Keratinocyte (primary cell): Measurements from ENCODE around the gene ENKD1. TPM values are rescaled to one million over a fixed set of nuclear protein-coding genes. Genes with fewer than 3 reads are reported as not detected.

Source experiments
- DNase-seq: peaks from one replicate; pipeline ENCODE4 v3.0.0-alpha.2; 2011; ENCODE audit warnings: low read depth, missing footprints, low spot score
- FAIRE-seq: peaks from 2 replicates; lab custom pipeline; 2011; peaks lifted over from hg19 to GRCh38; lab: Jason Lieb, UNC
- H2AFZ ChIP-seq: 2 replicates; pipeline ENCODE4 v1.6.0; 2012; ENCODE audit warnings: low read length, control low read depth, inconsistent platforms; ENCODE audit not compliant: control insufficient read depth
- H3K27ac ChIP-seq: 2 replicates; pipeline ENCODE4 v1.5.1; 2011; ENCODE audit warnings: low read length; ENCODE audit not compliant: control insufficient read depth, insufficient read depth
- H3K27me3 ChIP-seq: 3 replicates; pipeline ENCODE4 v1.6.0; 2011; ENCODE audit warnings: low read length; ENCODE audit not compliant: control insufficient read depth, insufficient read depth; ENCODE audit errors: extremely low read depth
- H3K36me3 ChIP-seq, 2 experiments: 2 replicates in 1 of 2; 3 replicates in 1 of 2; pipeline ENCODE4 v1.5.1; 2011; ENCODE audit warnings: low read length in 2 of 2, mild to moderate bottlenecking in 1 of 2; ENCODE audit not compliant: control insufficient read depth in 2 of 2, insufficient read depth in 2 of 2; ENCODE audit errors: extremely low read depth in 1 of 2
- H3K4me1 ChIP-seq: 3 replicates; pipeline ENCODE4 v1.5.1; 2011; ENCODE audit warnings: low read length; ENCODE audit not compliant: control insufficient read depth, insufficient read depth; ENCODE audit errors: extremely low read depth
- H3K4me2 ChIP-seq: 3 replicates; pipeline ENCODE4 v1.6.0; 2011; ENCODE audit warnings: low read depth, low read length; ENCODE audit not compliant: control insufficient read depth, insufficient read depth; ENCODE audit errors: extremely low read depth
- H3K4me3 ChIP-seq, 3 experiments: fragments of 200-600 bp in 1 of 3; sonication (generic) in 1 of 3; 2 replicates in 2 of 3; 3 replicates in 1 of 3; pipeline ENCODE4 v1.5.1; 2011 to 2016; ENCODE audit warnings: low read length in 3 of 3, mild to moderate bottlenecking in 3 of 3, control low read depth in 2 of 3, inconsistent platforms in 1 of 3, low read depth in 1 of 3, mixed read lengths in 1 of 3, mixed run types in 1 of 3, moderate library complexity in 1 of 3; ENCODE audit not compliant: control insufficient read depth in 2 of 3, insufficient read depth in 2 of 3; ENCODE audit errors: extremely low read depth in 1 of 3
- H3K79me2 ChIP-seq: 2 replicates; pipeline ENCODE4 v1.6.0; 2012; ENCODE audit warnings: low read length; ENCODE audit not compliant: control insufficient read depth, insufficient read depth
- H3K9ac ChIP-seq: 3 replicates; pipeline ENCODE4 v1.6.0; 2011; ENCODE audit warnings: low read length; ENCODE audit not compliant: control insufficient read depth, insufficient read depth; ENCODE audit errors: extremely low read depth
- H3K9me1 ChIP-seq: 3 replicates; pipeline ENCODE4 v1.6.0; 2011; ENCODE audit warnings: low read length; ENCODE audit not compliant: control insufficient read depth, insufficient read depth; ENCODE audit errors: extremely low read depth
- H3K9me3 ChIP-seq: 2 replicates; pipeline ENCODE4 v1.5.1; 2012; ENCODE audit warnings: low read depth, low read length; ENCODE audit not compliant: control insufficient read depth
- H4K20me1 ChIP-seq: 3 replicates; pipeline ENCODE4 v1.6.0; 2011; ENCODE audit warnings: low read length; ENCODE audit not compliant: control insufficient read depth, insufficient read depth; ENCODE audit errors: extremely low read depth
- EZH2 ChIP-seq: IDR thresholded peaks from one replicate; pipeline ENCODE4 v1.6.1; 2012; ENCODE audit warnings: inconsistent platforms, mild to moderate bottlenecking, low read length, moderate library complexity
- dilution Hi-C: fragments of 300-500 bp; cut with MboI; formaldehyde crosslinking; loops from one replicate; pipeline ENCODE4 v1.7.0; 2020; ENCODE audit warnings: low sequenced_read_pairs; ENCODE audit not compliant: extremely low pct_ligation_motif_present
- polyA plus RNA-seq, 5 experiments: library from polyadenylated mRNA; depleted of rRNA in 3 of 5; stranded (reverse) in 3 of 5; stranded (forward) in 1 of 5; unstranded in 1 of 5; fragments of >200 nt; gene quantifications; 1 replicate in 1 of 5; 2 replicates in 3 of 5; 3 replicates in 1 of 5; pipeline versions ENCODE4 v1.2.1 to v1.2.3, GENCODE V29; 2011 to 2012; ENCODE audit warnings: missing spikeins in 2 of 5, low read depth in 1 of 5, low replicate concordance in 1 of 5
- TF ChIP-seq, protein P1 (sequence below), 3 experiments: IDR thresholded peaks in 1 of 3; conservative IDR thresholded peaks in 1 of 3; optimal IDR thresholded peaks in 1 of 3; 2 replicates in 2 of 3; 3 replicates in 1 of 3; pipeline versions ENCODE3 to v1.5.1; 2011; ENCODE audit warnings: low read length in 3 of 3, mild to moderate bottlenecking in 3 of 3, moderate library complexity in 2 of 3, control low read depth in 1 of 3, inconsistent platforms in 1 of 3; ENCODE audit not compliant: insufficient read depth in 2 of 3; ENCODE audit errors: extremely low read depth in 1 of 3

Gene ENKD1
- polyA plus RNA-seq, 1 donor (not counting 4 experiments of a cell fraction or from before 2014, with no cell fraction given), result 4.4 TPM

DNA sequence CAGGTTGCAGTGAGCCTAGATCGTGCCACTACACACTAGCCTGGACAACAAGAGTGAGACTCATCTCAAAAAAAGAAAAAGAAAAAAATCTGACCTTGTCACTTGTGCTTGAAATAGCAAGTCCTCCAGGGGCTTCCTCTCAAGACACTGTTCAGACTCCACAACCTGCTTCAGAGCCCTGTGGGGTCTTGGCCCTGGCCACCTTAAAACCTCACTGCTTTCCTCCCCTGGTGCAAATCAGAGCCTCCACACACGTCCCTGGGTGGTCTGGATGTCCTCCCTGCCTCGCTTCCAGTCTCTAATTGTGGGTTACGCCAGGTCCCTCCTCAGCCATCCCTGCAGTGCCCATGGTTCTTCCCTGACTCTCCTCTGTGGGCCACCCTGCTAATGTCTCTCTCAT is 11.2 kb downstream of the ENKD1 start:
- Histone ChIP-seq H3K27me3 (peaks cover 47% of the 10 kb centered on the region), H3K79me2 (peaks cover 12% of the 10 kb centered on the region), H2AFZ (no peak overlapping the region), H3K4me1 (peaks cover 6% of the 10 kb centered on the region), H3K9ac (no peak overlapping the region), H3K4me3 (no peak overlapping the region), H3K9me1 (no peaks in the 10 kb centered on the region), H3K4me2 (no peak overlapping the region), H3K9me3 (no peaks in the 10 kb centered on the region), H4K20me1 (peaks cover 2% of the 10 kb centered on the region), H3K27ac (no peak overlapping the region), H3K36me3 (peaks cover 0 to 4% of the 10 kb centered on the region in 2 experiments)
- dilution Hi-C loops, result no loop called here
- DNase-seq, result no peak
- no peak for FAIRE-seq
- TF ChIP-seq, protein P1, sequence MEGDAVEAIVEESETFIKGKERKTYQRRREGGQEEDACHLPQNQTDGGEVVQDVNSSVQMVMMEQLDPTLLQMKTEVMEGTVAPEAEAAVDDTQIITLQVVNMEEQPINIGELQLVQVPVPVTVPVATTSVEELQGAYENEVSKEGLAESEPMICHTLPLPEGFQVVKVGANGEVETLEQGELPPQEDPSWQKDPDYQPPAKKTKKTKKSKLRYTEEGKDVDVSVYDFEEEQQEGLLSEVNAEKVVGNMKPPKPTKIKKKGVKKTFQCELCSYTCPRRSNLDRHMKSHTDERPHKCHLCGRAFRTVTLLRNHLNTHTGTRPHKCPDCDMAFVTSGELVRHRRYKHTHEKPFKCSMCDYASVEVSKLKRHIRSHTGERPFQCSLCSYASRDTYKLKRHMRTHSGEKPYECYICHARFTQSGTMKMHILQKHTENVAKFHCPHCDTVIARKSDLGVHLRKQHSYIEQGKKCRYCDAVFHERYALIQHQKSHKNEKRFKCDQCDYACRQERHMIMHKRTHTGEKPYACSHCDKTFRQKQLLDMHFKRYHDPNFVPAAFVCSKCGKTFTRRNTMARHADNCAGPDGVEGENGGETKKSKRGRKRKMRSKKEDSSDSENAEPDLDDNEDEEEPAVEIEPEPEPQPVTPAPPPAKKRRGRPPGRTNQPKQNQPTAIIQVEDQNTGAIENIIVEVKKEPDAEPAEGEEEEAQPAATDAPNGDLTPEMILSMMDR (optimal IDR thresholded peaks at IDR 0.05 in 1 of 3, IDR thresholded peaks at IDR 0.05 in 1 of 3, conservative IDR thresholded peaks at IDR 0.05 in 1 of 3; ENCODE audit: extremely low read depth in 1 of 3, insufficient read depth in 2 of 3, low read length in 3 of 3), result no peak
- no peak for TF ChIP-seq EZH2

DNA sequence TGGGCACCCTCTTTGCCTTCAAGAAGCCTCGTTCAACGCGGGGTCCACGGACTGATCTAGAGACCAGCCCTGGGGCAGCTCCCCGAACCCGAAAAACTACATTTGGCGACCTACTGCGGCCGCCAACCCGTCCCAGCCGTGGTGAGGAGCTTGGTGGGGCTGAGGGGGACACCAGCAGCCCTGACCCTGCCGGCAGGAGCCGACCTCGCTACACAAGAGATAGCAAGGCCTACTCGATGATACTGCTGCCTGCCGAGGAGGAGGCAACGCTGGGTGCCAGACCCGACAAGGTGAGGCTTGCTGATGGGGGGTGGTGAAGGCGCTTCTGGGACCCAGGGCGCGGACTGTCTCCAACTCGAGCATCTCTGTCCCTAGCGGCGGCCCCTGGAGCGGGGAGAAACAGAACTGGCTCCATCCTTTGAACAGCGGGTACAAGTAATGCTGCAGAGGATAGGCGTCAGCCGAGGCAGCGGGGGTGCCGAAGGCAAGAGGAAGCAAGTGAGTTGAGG is 12.1 kb downstream of the ENKD1 start:
- no peak overlapping the region for H2AFZ ChIP-seq
- H3K4me1 ChIP-seq, result peaks cover 6% of the 10 kb centered on the region
- H3K36me3 ChIP-seq, result peaks cover 0 to 4% of the 10 kb centered on the region in 2 experiments
- H3K79me2 ChIP-seq, result peaks cover 8% of the 10 kb centered on the region
- H3K9me3 ChIP-seq, result no peaks in the 10 kb centered on the region
- H3K27me3 ChIP-seq, result peaks cover 56% of the 10 kb centered on the region
- H3K9me1 ChIP-seq, result no peaks in the 10 kb centered on the region
- H4K20me1 ChIP-seq, result peaks cover 2% of the 10 kb centered on the region
- DNase-seq (no peak), FAIRE-seq (no peak)
- dilution Hi-C loops, result no loop called here
- H3K4me2 ChIP-seq, result no peak overlapping the region
- no peak overlapping the region for H3K27ac ChIP-seq
- TF ChIP-seq, protein P1 (optimal IDR thresholded peaks at IDR 0.05 in 1 of 3, IDR thresholded peaks at IDR 0.05 in 1 of 3, conservative IDR thresholded peaks at IDR 0.05 in 1 of 3; ENCODE audit: extremely low read depth in 1 of 3, insufficient read depth in 2 of 3, low read length in 3 of 3), result no peak
- TF ChIP-seq EZH2, result no peak
- H3K4me3 ChIP-seq, result no peak overlapping the region
- H3K9ac ChIP-seq, result no peak overlapping the region
